Measurements from ENCODE around the gene UST. TPM values are rescaled to one million over a fixed set of nuclear protein-coding genes. Genes with fewer than 3 reads are reported as not detected.

UST gene
- total RNA-seq, 1 experiment from 2014 or later = 32.1 TPM

DNA sequence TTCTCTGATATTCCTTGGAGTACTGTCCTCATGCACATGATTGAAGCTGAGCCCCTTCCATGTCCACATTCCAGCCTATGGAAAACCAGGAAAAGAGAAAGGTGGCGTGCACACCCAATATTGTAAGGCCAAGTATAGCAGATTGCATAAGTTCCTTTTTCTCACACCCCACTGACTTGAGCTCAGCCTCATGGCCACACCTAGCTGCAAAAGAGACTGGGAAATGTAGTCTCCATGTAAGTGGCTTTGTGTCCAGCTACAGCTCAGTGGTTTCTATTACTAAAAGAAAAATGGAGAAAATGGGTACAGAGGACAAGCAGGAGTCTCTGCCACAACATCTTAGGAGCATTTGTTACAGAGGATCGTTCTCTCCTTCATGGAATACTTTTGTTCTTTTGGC is 10.8 kb upstream of the UST start (continued):
- TF ChIP-seq, protein P1, sequence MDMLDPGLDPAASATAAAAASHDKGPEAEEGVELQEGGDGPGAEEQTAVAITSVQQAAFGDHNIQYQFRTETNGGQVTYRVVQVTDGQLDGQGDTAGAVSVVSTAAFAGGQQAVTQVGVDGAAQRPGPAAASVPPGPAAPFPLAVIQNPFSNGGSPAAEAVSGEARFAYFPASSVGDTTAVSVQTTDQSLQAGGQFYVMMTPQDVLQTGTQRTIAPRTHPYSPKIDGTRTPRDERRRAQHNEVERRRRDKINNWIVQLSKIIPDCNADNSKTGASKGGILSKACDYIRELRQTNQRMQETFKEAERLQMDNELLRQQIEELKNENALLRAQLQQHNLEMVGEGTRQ (CRISPR knock-in tag; IDR thresholded peaks at IDR 0.05) = no peak
- TF ChIP-seq, protein P2, sequence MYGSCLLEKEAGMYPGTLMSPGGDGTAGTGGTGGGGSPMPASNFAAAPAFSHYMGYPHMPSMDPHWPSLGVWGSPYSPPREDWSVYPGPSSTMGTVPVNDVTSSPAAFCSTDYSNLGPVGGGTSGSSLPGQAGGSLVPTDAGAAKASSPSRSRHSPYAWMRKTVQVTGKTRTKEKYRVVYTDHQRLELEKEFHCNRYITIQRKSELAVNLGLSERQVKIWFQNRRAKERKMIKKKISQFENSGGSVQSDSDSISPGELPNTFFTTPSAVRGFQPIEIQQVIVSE (CRISPR knock-in tag; IDR thresholded peaks at IDR 0.05; ENCODE audit: borderline replicate concordance) = no peak
- TF ChIP-seq, protein P3, sequence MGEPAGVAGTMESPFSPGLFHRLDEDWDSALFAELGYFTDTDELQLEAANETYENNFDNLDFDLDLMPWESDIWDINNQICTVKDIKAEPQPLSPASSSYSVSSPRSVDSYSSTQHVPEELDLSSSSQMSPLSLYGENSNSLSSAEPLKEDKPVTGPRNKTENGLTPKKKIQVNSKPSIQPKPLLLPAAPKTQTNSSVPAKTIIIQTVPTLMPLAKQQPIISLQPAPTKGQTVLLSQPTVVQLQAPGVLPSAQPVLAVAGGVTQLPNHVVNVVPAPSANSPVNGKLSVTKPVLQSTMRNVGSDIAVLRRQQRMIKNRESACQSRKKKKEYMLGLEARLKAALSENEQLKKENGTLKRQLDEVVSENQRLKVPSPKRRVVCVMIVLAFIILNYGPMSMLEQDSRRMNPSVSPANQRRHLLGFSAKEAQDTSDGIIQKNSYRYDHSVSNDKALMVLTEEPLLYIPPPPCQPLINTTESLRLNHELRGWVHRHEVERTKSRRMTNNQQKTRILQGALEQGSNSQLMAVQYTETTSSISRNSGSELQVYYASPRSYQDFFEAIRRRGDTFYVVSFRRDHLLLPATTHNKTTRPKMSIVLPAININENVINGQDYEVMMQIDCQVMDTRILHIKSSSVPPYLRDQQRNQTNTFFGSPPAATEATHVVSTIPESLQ (CRISPR knock-in tag; IDR thresholded peaks at IDR 0.05) = no peak
- TF ChIP-seq CREB1 (CRISPR knock-in tag; IDR thresholded peaks at IDR 0.05) = no peak
- TF ChIP-seq ZNF138 (CRISPR knock-in tag; conservative IDR thresholded peaks at IDR 0.05) = no peak
- TF ChIP-seq ETV6 (CRISPR knock-in tag; IDR thresholded peaks at IDR 0.05) = no peak
- TF ChIP-seq ZNF263 (CRISPR knock-in tag; IDR thresholded peaks at IDR 0.05; ENCODE audit: low read depth) = no peak
- TF ChIP-seq, protein P4, sequence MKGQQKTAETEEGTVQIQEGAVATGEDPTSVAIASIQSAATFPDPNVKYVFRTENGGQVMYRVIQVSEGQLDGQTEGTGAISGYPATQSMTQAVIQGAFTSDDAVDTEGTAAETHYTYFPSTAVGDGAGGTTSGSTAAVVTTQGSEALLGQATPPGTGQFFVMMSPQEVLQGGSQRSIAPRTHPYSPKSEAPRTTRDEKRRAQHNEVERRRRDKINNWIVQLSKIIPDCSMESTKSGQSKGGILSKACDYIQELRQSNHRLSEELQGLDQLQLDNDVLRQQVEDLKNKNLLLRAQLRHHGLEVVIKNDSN (CRISPR knock-in tag; IDR thresholded peaks at IDR 0.05) = no peak
- TF ChIP-seq ZNF416 (CRISPR knock-in tag; IDR thresholded peaks at IDR 0.05) = no peak
- no peak for TF ChIP-seq RORB (CRISPR knock-in tag; IDR thresholded peaks at IDR 0.05)

DNA sequence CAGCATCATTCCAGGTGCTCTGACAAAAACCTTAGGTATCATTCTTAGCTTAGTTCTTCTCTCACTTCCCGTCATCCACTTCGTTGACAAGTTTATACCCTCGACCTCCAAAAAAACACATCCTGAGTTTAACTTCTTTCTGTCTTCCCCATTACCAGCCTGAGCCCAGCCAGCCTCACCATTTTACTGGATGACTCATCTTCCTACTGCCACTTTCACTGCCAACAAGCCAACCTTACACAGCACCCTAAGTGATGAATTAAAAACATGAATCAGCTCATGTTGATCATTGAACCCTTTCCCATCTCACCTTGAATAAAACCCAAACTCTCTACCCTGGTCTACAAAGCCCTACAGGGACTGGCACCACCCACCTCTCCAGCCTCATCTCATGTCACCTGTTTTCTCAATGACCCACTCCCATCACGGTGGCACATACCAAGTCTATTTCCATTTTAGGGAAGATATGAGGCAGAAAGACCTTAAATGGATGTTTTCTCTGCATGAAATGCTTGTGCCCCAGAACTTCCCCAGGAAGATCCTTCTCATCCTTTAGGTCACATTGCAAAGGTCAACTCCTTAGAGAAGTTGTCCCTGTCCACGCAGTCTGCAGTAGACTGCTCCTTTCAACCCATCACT is 9.9 kb upstream of the UST start:
- ChIA-PET POLR2A (no interaction called here), CTCF (no interaction called here)
- DNase-seq (ENCODE audit: low spot score) = no peak
- peaks cover 2% of the 10 kb centered on the region; the same call in 1 of the 2 replicates for H3K27me3 Mint-ChIP-seq (ENCODE audit: low read depth)
- peaks cover 30% of the 10 kb centered on the region for H3K9me3 Mint-ChIP-seq
- H3K4me3 Mint-ChIP-seq = no peak overlapping the region
- no peak for ATAC-seq
- peaks cover 10% of the 10 kb centered on the region for H3K36me3 Mint-ChIP-seq
- TF ChIP-seq NR2C2 (CRISPR knock-in tag; IDR thresholded peaks at IDR 0.05) (no peak), ZNF232 (CRISPR knock-in tag; IDR thresholded peaks at IDR 0.05) (no peak), HMGA2 (CRISPR knock-in tag; IDR thresholded peaks at IDR 0.05) (no peak), ATF1 (CRISPR knock-in tag; IDR thresholded peaks at IDR 0.05) (no peak), CBFB (CRISPR knock-in tag; IDR thresholded peaks at IDR 0.05; ENCODE audit: low read depth) (no peak), NR3C1 (CRISPR knock-in tag; conservative IDR thresholded peaks at IDR 0.05; ENCODE audit: low read depth) (no peak), CREB1 (CRISPR knock-in tag; IDR thresholded peaks at IDR 0.05) (no peak), NFYB (CRISPR knock-in tag; conservative IDR thresholded peaks at IDR 0.05; ENCODE audit: low read depth) (no peak), ZNF416 (CRISPR knock-in tag; IDR thresholded peaks at IDR 0.05) (no peak), NR1H2 (CRISPR knock-in tag; IDR thresholded peaks at IDR 0.05) (no peak), ESRRA (CRISPR knock-in tag; IDR thresholded peaks at IDR 0.05; ENCODE audit: borderline replicate concordance) (no peak)
- TF ChIP-seq, protein P5, sequence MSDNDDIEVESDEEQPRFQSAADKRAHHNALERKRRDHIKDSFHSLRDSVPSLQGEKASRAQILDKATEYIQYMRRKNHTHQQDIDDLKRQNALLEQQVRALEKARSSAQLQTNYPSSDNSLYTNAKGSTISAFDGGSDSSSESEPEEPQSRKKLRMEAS (CRISPR knock-in tag; IDR thresholded peaks at IDR 0.05) = no peak
- TF ChIP-seq, protein P6, sequence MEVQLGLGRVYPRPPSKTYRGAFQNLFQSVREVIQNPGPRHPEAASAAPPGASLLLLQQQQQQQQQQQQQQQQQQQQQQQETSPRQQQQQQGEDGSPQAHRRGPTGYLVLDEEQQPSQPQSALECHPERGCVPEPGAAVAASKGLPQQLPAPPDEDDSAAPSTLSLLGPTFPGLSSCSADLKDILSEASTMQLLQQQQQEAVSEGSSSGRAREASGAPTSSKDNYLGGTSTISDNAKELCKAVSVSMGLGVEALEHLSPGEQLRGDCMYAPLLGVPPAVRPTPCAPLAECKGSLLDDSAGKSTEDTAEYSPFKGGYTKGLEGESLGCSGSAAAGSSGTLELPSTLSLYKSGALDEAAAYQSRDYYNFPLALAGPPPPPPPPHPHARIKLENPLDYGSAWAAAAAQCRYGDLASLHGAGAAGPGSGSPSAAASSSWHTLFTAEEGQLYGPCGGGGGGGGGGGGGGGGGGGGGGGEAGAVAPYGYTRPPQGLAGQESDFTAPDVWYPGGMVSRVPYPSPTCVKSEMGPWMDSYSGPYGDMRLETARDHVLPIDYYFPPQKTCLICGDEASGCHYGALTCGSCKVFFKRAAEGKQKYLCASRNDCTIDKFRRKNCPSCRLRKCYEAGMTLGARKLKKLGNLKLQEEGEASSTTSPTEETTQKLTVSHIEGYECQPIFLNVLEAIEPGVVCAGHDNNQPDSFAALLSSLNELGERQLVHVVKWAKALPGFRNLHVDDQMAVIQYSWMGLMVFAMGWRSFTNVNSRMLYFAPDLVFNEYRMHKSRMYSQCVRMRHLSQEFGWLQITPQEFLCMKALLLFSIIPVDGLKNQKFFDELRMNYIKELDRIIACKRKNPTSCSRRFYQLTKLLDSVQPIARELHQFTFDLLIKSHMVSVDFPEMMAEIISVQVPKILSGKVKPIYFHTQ (CRISPR knock-in tag; IDR thresholded peaks at IDR 0.05) = no peak
- TF ChIP-seq, protein P7, sequence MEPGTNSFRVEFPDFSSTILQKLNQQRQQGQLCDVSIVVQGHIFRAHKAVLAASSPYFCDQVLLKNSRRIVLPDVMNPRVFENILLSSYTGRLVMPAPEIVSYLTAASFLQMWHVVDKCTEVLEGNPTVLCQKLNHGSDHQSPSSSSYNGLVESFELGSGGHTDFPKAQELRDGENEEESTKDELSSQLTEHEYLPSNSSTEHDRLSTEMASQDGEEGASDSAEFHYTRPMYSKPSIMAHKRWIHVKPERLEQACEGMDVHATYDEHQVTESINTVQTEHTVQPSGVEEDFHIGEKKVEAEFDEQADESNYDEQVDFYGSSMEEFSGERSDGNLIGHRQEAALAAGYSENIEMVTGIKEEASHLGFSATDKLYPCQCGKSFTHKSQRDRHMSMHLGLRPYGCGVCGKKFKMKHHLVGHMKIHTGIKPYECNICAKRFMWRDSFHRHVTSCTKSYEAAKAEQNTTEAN (CRISPR knock-in tag; IDR thresholded peaks at IDR 0.05) = no peak
- TF ChIP-seq, protein P8, sequence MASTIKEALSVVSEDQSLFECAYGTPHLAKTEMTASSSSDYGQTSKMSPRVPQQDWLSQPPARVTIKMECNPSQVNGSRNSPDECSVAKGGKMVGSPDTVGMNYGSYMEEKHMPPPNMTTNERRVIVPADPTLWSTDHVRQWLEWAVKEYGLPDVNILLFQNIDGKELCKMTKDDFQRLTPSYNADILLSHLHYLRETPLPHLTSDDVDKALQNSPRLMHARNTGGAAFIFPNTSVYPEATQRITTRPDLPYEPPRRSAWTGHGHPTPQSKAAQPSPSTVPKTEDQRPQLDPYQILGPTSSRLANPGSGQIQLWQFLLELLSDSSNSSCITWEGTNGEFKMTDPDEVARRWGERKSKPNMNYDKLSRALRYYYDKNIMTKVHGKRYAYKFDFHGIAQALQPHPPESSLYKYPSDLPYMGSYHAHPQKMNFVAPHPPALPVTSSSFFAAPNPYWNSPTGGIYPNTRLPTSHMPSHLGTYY (CRISPR knock-in tag; IDR thresholded peaks at IDR 0.05) = no peak
- H3K4me1 Mint-ChIP-seq = peaks cover 3% of the 10 kb centered on the region; the same call in 1 of the 2 replicates
- H3K27ac Mint-ChIP-seq = no peak overlapping the region

Measured in WTC11 (cell line).